ENCODE results near the gene EFNB3.

Gene EFNB3

GRCh38 chr17:7709031-7709430, 4.0 kb downstream of the EFNB3 start:
- H3K27ac Mint-ChIP-seq: no peak overlapping the region
- peaks cover 15% of the 10 kb centered on the region for H3K36me3 Mint-ChIP-seq (ENCODE audit: low read depth)
- DNase-seq: no peak
- H3K4me3 Mint-ChIP-seq: no peak overlapping the region
- H3K9me3 Mint-ChIP-seq: no peaks in the 10 kb centered on the region
- peaks cover 45% of the 10 kb centered on the region for H3K27me3 Mint-ChIP-seq (ENCODE audit: low read depth, poor library complexity)
- no peak for TF ChIP-seq CTCF (IDR thresholded peaks at IDR 0.05)
- H3K4me1 Mint-ChIP-seq: peaks cover 57% of the 10 kb centered on the region

DNA sequence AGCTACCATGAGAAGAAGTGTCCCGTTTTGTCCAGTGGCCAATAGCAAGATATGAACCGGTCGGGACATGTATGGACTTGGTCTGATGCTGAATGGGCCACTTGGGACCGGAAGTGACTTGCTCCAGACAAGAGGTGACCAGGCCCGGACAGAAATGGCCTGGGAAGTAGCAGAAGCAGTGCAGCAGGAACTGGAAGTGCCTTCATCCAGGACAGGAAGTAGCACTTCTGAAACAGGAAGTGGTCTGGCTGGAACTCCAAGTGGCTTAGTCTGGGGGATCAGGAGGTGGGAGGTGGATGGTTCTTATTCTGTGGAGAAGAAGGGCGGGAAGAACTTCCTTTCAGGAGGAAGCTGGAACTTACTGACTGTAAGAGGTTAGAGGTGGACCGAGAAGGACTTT, 5.3 kb downstream of the EFNB3 start:
- TF ChIP-seq CTCF (IDR thresholded peaks at IDR 0.05): no peak
- Mint-ChIP-seq H3K27ac (no peak overlapping the region), H3K4me3 (no peak overlapping the region), H3K9me3 (no peaks in the 10 kb centered on the region), H3K27me3 (ENCODE audit: low read depth, poor library complexity) (peaks cover 45% of the 10 kb centered on the region), H3K36me3 (ENCODE audit: low read depth) (peaks cover 15% of the 10 kb centered on the region), H3K4me1 (peaks cover 62% of the 10 kb centered on the region)
- DNase-seq: no peak

GRCh38 chr17:7711051-7711755, 6.2 kb downstream of the EFNB3 start:
- Mint-ChIP-seq H3K27ac (no peak overlapping the region), H3K4me3 (no peak overlapping the region), H3K4me1 (peaks cover 64% of the 10 kb centered on the region), H3K36me3 (ENCODE audit: low read depth) (peaks cover 15% of the 10 kb centered on the region), H3K27me3 (ENCODE audit: low read depth, poor library complexity) (peaks cover 44% of the 10 kb centered on the region), H3K9me3 (no peaks in the 10 kb centered on the region)
- peak; percentile 37 for TF ChIP-seq CTCF (IDR thresholded peaks at IDR 0.05)
- no peak for DNase-seq

- peak; percentile 43 for DNase-seq
These were observed 7.2 kb downstream of the EFNB3 start for GRCh38 chr17:7712111-7712771.

DNA sequence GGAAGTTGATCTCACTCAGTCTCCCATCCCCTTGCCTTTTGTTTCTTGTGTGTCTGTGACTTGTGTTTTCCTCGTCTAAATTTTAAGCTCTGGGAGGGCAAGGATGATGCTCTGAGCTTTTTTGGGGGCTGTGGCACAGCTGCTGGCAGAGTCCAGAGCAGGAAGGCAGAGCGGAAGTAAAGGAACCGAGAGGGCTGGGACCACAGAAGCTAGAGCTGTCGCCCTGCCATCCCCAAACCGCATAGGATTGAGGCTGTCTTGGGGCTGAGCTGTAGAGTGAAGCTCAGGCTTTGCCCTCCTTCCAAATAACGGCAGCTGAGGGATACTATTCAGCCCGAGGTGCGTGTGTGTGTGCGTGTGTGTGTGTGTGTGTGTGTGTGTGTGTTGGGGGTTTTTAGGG, 8.8 kb downstream of the EFNB3 start:
- Mint-ChIP-seq H3K36me3 (ENCODE audit: low read depth) (peaks cover 15% of the 10 kb centered on the region), H3K4me1 (peaks cover 74% of the 10 kb centered on the region), H3K4me3 (no peak overlapping the region), H3K9me3 (no peaks in the 10 kb centered on the region), H3K27me3 (ENCODE audit: low read depth, poor library complexity) (peaks cover 44% of the 10 kb centered on the region), H3K27ac (no peak overlapping the region)
- no peak for DNase-seq
- TF ChIP-seq CTCF (IDR thresholded peaks at IDR 0.05): no peak

More at GRCh38 chr17:7712111-7712771, 7.2 kb downstream of the EFNB3 start:
- TF ChIP-seq CTCF (IDR thresholded peaks at IDR 0.05): no peak
- Mint-ChIP-seq H3K27ac (no peak overlapping the region), H3K4me1 (peaks cover 61% of the 10 kb centered on the region), H3K9me3 (no peaks in the 10 kb centered on the region), H3K36me3 (ENCODE audit: low read depth) (peaks cover 15% of the 10 kb centered on the region), H3K4me3 (no peak overlapping the region), H3K27me3 (ENCODE audit: low read depth, poor library complexity) (peaks cover 39% of the 10 kb centered on the region)
